ENCODE measurements around the gene VAPA. TPM values are rescaled to one million over a fixed set of nuclear protein-coding genes. Genes with fewer than 3 reads are reported as not detected.

Gene VAPA
- total and polyA plus RNA-seq, 9 of the 15 experiments (the other 6 are each of a cell fraction or from before 2014, with no cell fraction given) = 219 to 902 (median 526) TPM

GRCh38 chr18:9941103-9941502 is 27.3 kb downstream of the VAPA start:
- peaks cover 97% of the 10 kb centered on the region for H3K36me3 ChIP-seq (ENCODE audit: control insufficient read depth, insufficient read depth, low read length)
- H3K27me3 ChIP-seq (ENCODE audit: control insufficient read depth in 2 of 2, insufficient read depth in 2 of 2, low read length in 2 of 2) = no peaks in the 10 kb centered on the region
- ChIA-PET CTCF (ENCODE audit: low intra/inter-chr PET ratio) (no interaction called here), POLR2A (interaction anchor here (0.5 to 1.7 kb wide), 8 partner anchors 8 to 286 kb away, joined by 3 to 7 read pairs (median 4); no protein-coding TSS in a partner anchor)
- no TSS peak for BruUV-seq (replicated peaks)
- H3K27ac ChIP-seq (ENCODE audit: extremely low read depth, low read depth, low read length) = no peak overlapping the region
- no peak overlapping the region for H3K4me2 ChIP-seq (ENCODE audit: insufficient read depth, low read length)
- in situ Hi-C loops (cut with MboI) = no loop called here
- H3K4me3 ChIP-seq = no peak overlapping the region
- intact Hi-C loops (cut with micrococcal nuclease) = no loop called here
- H3K9ac ChIP-seq (ENCODE audit: insufficient read depth in 1 of 2, low read depth in 2 of 2, low read length in 2 of 2) = no peak overlapping the region
- no peaks in the 10 kb centered on the region for H3K9me3 ChIP-seq (replicated peaks; ENCODE audit: control insufficient read depth, insufficient read depth, low read depth, low read length)
- H4K20me1 ChIP-seq (replicated peaks; ENCODE audit: control insufficient read depth, insufficient read depth, low read length) = no peaks in the 10 kb centered on the region
- TF ChIP-seq RBM22 (IDR thresholded peaks at IDR 0.05; ENCODE audit: low read depth, low read length, poor library complexity, severe bottlenecking) (peak; percentile 63), U2AF1 (optimal IDR thresholded peaks at IDR 0.05; ENCODE audit: low read depth, low read length) (peak; percentile 61), FOXA3 (CRISPR knock-in tag; conservative IDR thresholded peaks at IDR 0.05 in 1 of 2, IDR thresholded peaks at IDR 0.05 in 1 of 2) (no peak), HDGF (IDR thresholded peaks at IDR 0.05) (no peak), SMARCE1 (IDR thresholded peaks at IDR 0.05) (no peak), NFIC (IDR thresholded peaks at IDR 0.05) (peak; percentile 62)
- ATAC-seq (no peak), DNase-seq (ENCODE audit: extremely low read depth in 1 of 4, low spot score in 3 of 4) (no peak), FAIRE-seq (no peak)
- peaks cover 94% of the 10 kb centered on the region for H3K79me2 ChIP-seq (ENCODE audit: control insufficient read depth, insufficient read depth, low read length)
- no peaks in the 10 kb centered on the region for H3K9me1 ChIP-seq (ENCODE audit: control insufficient read depth, insufficient read depth, low read length)
- H3K4me1 ChIP-seq (replicated peaks in 1 of 2; ENCODE audit: control insufficient read depth in 2 of 2, insufficient read depth in 2 of 2, low read length in 2 of 2) = peaks cover 0 to 3% of the 10 kb centered on the region in 2 experiments; a peak in 2 of 5 replicates
- H2AFZ ChIP-seq (ENCODE audit: low read depth, low read length) = no peak overlapping the region

- no peaks in the 10 kb centered on the region for H3K27me3 ChIP-seq (ENCODE audit: control insufficient read depth in 2 of 2, insufficient read depth in 2 of 2, low read length in 2 of 2)
- intact Hi-C loops (cut with micrococcal nuclease) (no loop called here), in situ Hi-C loops (cut with MboI) (no loop called here)
- ChIA-PET POLR2A (interaction anchor here (1.0 to 2.4 kb wide), 3 partner anchors 9 to 272 kb away, joined by 4 to 10 read pairs (median 7); no protein-coding TSS in a partner anchor), CTCF (ENCODE audit: low intra/inter-chr PET ratio) (no interaction called here)
- peaks cover 93% of the 10 kb centered on the region for H3K79me2 ChIP-seq (ENCODE audit: control insufficient read depth, insufficient read depth, low read length)
- DNase-seq (ENCODE audit: extremely low read depth in 1 of 4, low spot score in 3 of 4) (no peak), ATAC-seq (no peak), FAIRE-seq (no peak)
- no peak overlapping the region for H3K4me2 ChIP-seq (ENCODE audit: insufficient read depth, low read length)
- peaks cover 0 to 3% of the 10 kb centered on the region in 2 experiments; a peak in 2 of 5 replicates for H3K4me1 ChIP-seq (replicated peaks in 1 of 2; ENCODE audit: control insufficient read depth in 2 of 2, insufficient read depth in 2 of 2, low read length in 2 of 2)
- H3K9me1 ChIP-seq (ENCODE audit: control insufficient read depth, insufficient read depth, low read length) = no peaks in the 10 kb centered on the region
- H3K36me3 ChIP-seq (ENCODE audit: control insufficient read depth, insufficient read depth, low read length) = peaks cover 97% of the 10 kb centered on the region
- H3K27ac ChIP-seq (ENCODE audit: extremely low read depth, low read depth, low read length) = no peak overlapping the region
- no peak overlapping the region for H3K9ac ChIP-seq (ENCODE audit: insufficient read depth in 1 of 2, low read depth in 2 of 2, low read length in 2 of 2)
- no peaks in the 10 kb centered on the region for H4K20me1 ChIP-seq (replicated peaks; ENCODE audit: control insufficient read depth, insufficient read depth, low read length)
- 100% methylated on average over 1 of the region's 1 CpG for WGBS (ENCODE audit: insufficient coverage, low coverage, missing lambda C conversion rate)
- H3K9me3 ChIP-seq (replicated peaks; ENCODE audit: control insufficient read depth, insufficient read depth, low read depth, low read length) = no peaks in the 10 kb centered on the region
- H2AFZ ChIP-seq (ENCODE audit: low read depth, low read length) = no peak overlapping the region
- no peak overlapping the region for H3K4me3 ChIP-seq
- no TSS peak for BruUV-seq (replicated peaks)
- no peak for TF ChIP-seq NR4A1 (CRISPR knock-in tag; IDR thresholded peaks at IDR 0.05)
- TF ChIP-seq NR4A1 (tag; IDR thresholded peaks at IDR 0.05) = no peak
- no peak for TF ChIP-seq STAG1 (CRISPR knock-in tag; IDR thresholded peaks at IDR 0.05; ENCODE audit: borderline replicate concordance)
- TF ChIP-seq POLR2H (tag; IDR thresholded peaks at IDR 0.05; ENCODE audit: low read depth) = peak; percentile 36; the same call in 1 of the 2 replicates
- TF ChIP-seq KLF6 (CRISPR knock-in tag; IDR thresholded peaks at IDR 0.05; ENCODE audit: borderline replicate concordance) = no peak
- no peak for TF ChIP-seq RBM22 (IDR thresholded peaks at IDR 0.05; ENCODE audit: low read depth, low read length, poor library complexity, severe bottlenecking)
- TF ChIP-seq PATZ1 (CRISPR knock-in tag; IDR thresholded peaks at IDR 0.05; ENCODE audit: borderline replicate concordance) = no peak
- TF ChIP-seq EP300 (IDR thresholded peaks at IDR 0.05; ENCODE audit: low read length) = no peak
- no peak for TF ChIP-seq E2F5 (CRISPR knock-in tag; IDR thresholded peaks at IDR 0.05)
- TF ChIP-seq NFXL1 (CRISPR knock-in tag; IDR thresholded peaks at IDR 0.05) = no peak
Observed at GRCh38 chr18:9941660-9942059, 27.8 kb downstream of the VAPA start.
